Peyer's patch (tissue), 4 donors: ENCODE results near the gene SVOPL. TPM values are rescaled to one million over a fixed set of nuclear protein-coding genes. Genes with fewer than 3 reads are reported as not detected.

Experiments
- DNase-seq, 3 donors: peaks; one replicate each; pipeline ENCODE4 v3.0.0-alpha.2; 2017 to 2019
- H3K27ac ChIP-seq, 4 donors: fragments of 200-600 bp; sonication (generic); one replicate each; pipeline ENCODE4 v1.5.1; 2016 to 2019
- H3K27me3 ChIP-seq, 2 donors: fragments of 200-600 bp; sonication (generic); one replicate each; pipeline ENCODE4 v1.5.1; 2019
- H3K36me3 ChIP-seq, 3 donors: fragments of 200-600 bp; sonication (generic); one replicate each; pipeline ENCODE4 v1.5.1; 2016 to 2019
- H3K4me1 ChIP-seq, 4 donors: fragments of 200-600 bp; sonication (generic); one replicate each; pipeline ENCODE4 v1.5.1; 2016 to 2019
- H3K4me3 ChIP-seq, 4 donors: fragments of 200-600 bp; sonication (generic); 1 replicate in 3 of 4; 2 replicates in 1 of 4; pipeline ENCODE4 v1.5.1; 2016 to 2019; ENCODE audit warnings: mild to moderate bottlenecking in 1 of 4
- H3K9me3 ChIP-seq, 4 donors: fragments of 200-600 bp; sonication (generic); one replicate each; pipeline ENCODE4 v1.5.1; 2016 to 2019; ENCODE audit warnings: mild to moderate bottlenecking in 1 of 4
- CTCF ChIP-seq, 6 experiments: fragments of 450-650 bp in 4 of 6; fragments of 200-600 bp in 2 of 6; sonication (generic) in 1 of 6; IDR thresholded peaks; one replicate each; pipeline ENCODE4 v1.5.1; 2017 to 2019; ENCODE audit warnings: antibody characterized with exemption in 6 of 6, mild to moderate bottlenecking in 3 of 6, moderate library complexity in 1 of 6
- POLR2A ChIP-seq, 2 donors: fragments of 450-650 bp; IDR thresholded peaks; one replicate each; pipeline ENCODE4 v1.5.1; 2017; ENCODE audit warnings: antibody characterized with exemption in 2 of 2, mild to moderate bottlenecking in 2 of 2, moderate library complexity in 2 of 2
- total RNA-seq, 4 donors: library from RNA; depleted of rRNA; stranded (reverse); fragments of >200 nt; gene quantifications; one replicate each; pipeline ENCODE4 v1.1.0, GENCODE V29; 2016

The SVOPL gene
- total RNA-seq, 4 donors from 2014 or later = 0.40 TPM; not detected in 3

DNA sequence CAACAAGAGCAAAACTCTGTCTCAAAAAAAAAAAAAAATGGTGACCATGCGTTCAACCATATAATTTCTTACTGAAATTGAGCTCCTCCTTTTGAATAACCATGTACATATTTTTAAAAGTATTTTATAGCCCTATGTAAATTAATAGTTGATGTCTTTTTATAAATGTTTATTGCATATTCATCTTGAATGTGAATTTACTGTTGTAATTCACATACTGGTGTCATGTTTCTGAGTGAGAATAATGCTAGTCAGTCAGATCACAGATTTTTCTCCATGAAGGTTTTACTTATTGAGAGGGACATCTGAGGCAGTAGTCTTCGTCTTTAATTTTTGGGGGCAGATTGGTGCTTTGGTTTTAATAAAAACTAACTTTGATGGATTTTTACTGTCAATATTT lies 112.2 kb downstream of the SVOPL start:
- H3K9me3 ChIP-seq = no peaks in the 10 kb centered on the region
- no peak overlapping the region for H3K27ac ChIP-seq
- no peak for DNase-seq
- TF ChIP-seq POLR2A (IDR thresholded peaks at IDR 0.05) (no peak), CTCF (IDR thresholded peaks at IDR 0.05) (no peak)
- peaks cover 0 to 22% (median 0%) of the 10 kb centered on the region in 3 donors for H3K36me3 ChIP-seq
- H3K4me3 ChIP-seq = no peak overlapping the region
- H3K27me3 ChIP-seq = no peaks in the 10 kb centered on the region
- no peaks in the 10 kb centered on the region for H3K4me1 ChIP-seq

GRCh38 chr7:138587485-138587884 lies 113.7 kb downstream of the SVOPL start:
- H3K4me1 ChIP-seq = no peaks in the 10 kb centered on the region

DNA sequence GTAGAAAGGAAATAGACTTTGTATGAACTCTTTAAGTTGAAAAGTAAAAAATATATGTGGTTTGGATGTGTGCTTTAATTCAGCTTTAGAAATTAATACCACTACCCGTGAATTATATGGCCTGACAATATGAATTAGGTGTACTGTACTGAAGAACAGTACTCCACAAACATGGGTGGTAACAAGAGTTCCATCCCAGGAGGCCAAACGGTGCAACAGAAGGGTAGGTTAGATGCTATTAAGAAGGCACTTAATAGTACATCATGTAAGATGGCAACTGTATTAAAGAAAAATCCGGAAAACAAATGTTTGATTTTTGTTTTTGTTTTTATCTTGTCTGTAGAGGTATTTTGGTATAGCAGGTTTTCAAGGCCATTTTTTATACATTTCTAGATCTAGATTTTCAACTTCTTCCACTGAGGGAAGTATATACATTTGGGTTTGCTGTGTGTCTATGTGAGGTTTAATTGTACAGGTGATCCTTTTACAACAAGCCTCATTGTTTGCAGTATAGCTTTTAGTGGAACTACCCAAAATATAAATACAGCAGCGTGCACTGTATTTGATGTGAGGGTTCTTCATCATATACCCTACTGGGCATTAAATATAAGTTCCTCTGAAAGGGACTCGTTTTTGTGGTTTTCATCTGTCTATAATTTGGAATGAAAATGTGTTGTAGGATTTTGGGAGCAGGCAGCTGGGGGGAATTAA lies 115.7 kb downstream of the SVOPL start:
- H3K36me3 ChIP-seq = peaks cover 0 to 42% (median 0%) of the 10 kb centered on the region in 3 donors
- no peaks in the 10 kb centered on the region for H3K9me3 ChIP-seq
- H3K4me3 ChIP-seq = no peak overlapping the region
- no peaks in the 10 kb centered on the region for H3K4me1 ChIP-seq
- no peak for TF ChIP-seq CTCF (IDR thresholded peaks at IDR 0.05)
- no peak for TF ChIP-seq POLR2A (IDR thresholded peaks at IDR 0.05)
- no peak overlapping the region for H3K27ac ChIP-seq
- H3K27me3 ChIP-seq = no peaks in the 10 kb centered on the region
- DNase-seq = no peak

More at GRCh38 chr7:138587485-138587884, 113.7 kb downstream of the SVOPL start:
- no peak for TF ChIP-seq POLR2A (IDR thresholded peaks at IDR 0.05)
- TF ChIP-seq CTCF (IDR thresholded peaks at IDR 0.05) = no peak
- DNase-seq = no peak
- H3K27ac ChIP-seq = no peak overlapping the region
- H3K9me3 ChIP-seq = no peaks in the 10 kb centered on the region
- H3K36me3 ChIP-seq = peaks cover 0 to 23% (median 0%) of the 10 kb centered on the region in 3 donors
- H3K4me3 ChIP-seq = no peak overlapping the region
- no peaks in the 10 kb centered on the region for H3K27me3 ChIP-seq

GRCh38 chr7:138584696-138585095 lies 116.5 kb downstream of the SVOPL start:
- Histone ChIP-seq H3K9me3 (no peaks in the 10 kb centered on the region), H3K4me1 (no peaks in the 10 kb centered on the region), H3K27me3 (no peaks in the 10 kb centered on the region), H3K36me3 (peaks cover 0 to 45% (median 0%) of the 10 kb centered on the region in 3 donors), H3K27ac (no peak overlapping the region), H3K4me3 (no peak overlapping the region)
- DNase-seq = no peak
- TF ChIP-seq POLR2A (IDR thresholded peaks at IDR 0.05) = no peak
- no peak for TF ChIP-seq CTCF (IDR thresholded peaks at IDR 0.05)

GRCh38 chr7:138584283-138584682 lies 116.9 kb downstream of the SVOPL start:
- TF ChIP-seq POLR2A (IDR thresholded peaks at IDR 0.05) (no peak), CTCF (IDR thresholded peaks at IDR 0.05) (no peak)
- Histone ChIP-seq H3K27ac (no peak overlapping the region), H3K4me1 (no peaks in the 10 kb centered on the region), H3K27me3 (no peaks in the 10 kb centered on the region), H3K4me3 (no peak overlapping the region), H3K9me3 (no peaks in the 10 kb centered on the region), H3K36me3 (peaks cover 0 to 49% (median 0%) of the 10 kb centered on the region in 3 donors)
- no peak for DNase-seq
